ENCODE measurements around the gene SYNGAP1.

GRCh38 chr6:33373960-33374910 is 45.6 kb upstream of the SYNGAP1 start:
- TF ChIP-seq POLR2A (IDR thresholded peaks at IDR 0.05; ENCODE audit: low read length) (no peak), GATA1 (IDR thresholded peaks at IDR 0.05; ENCODE audit: low read depth, low read length) (no peak)
